GM19324 (cell line): Measurements from ENCODE around the gene TSPAN31.
"Not testable (repeated sequence)": the region's sequence is repeated elsewhere in the genome, so short reads cannot be mapped to it uniquely, and the experiment has no call there.

Experiments used
- ATAC-seq: cut with Tn5 transposase; IDR thresholded peaks from one replicate; pipeline ENCODE4 v1.9.1; 2021; ENCODE audit warnings: mild to moderate bottlenecking, moderate library complexity; ENCODE audit not compliant: unreplicated experiment, low FRiP score

TSPAN31 gene

GRCh38 chr12:57744777-57745484, at the start of gene TSPAN31:
Gene TSPAN31, plus strand, starts transcription at chr12:57745039. Its CDS starts 116 bp downstream, at chr12:57745155.
- ATAC-seq, result peak; percentile 82

DNA sequence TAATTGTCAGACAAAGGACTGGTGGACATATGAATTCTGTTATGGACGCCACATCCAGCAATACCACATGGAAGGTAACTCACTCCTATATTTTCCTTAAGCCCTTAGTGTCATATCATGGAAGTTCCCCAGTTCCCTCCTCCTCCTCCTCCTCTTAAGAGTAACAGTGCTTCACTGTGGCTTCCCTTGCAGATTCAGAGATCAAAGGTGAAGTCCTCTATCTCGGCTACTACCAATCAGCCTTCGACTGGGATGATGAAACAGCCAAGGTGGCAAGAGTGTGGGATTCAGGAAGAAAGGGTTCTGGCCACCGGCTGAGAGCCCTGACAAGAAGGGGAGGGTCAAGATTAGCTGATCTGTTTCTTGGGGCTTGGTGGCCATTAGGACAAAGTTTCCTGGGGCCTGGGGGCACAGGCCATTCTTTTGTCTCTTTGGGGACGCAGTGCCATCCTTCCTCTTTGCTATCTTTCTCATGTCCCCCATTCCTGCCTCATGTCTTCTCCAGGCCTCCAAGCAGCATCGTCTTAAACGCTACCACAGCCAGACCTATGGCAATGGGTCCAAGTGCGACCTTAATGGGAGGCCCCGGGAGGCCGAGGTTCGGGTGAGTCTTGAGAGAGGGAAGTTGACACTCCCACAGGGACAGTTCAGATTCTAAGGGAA, 48.9 kb upstream of the TSPAN31 start:
- no peak for ATAC-seq

DNA sequence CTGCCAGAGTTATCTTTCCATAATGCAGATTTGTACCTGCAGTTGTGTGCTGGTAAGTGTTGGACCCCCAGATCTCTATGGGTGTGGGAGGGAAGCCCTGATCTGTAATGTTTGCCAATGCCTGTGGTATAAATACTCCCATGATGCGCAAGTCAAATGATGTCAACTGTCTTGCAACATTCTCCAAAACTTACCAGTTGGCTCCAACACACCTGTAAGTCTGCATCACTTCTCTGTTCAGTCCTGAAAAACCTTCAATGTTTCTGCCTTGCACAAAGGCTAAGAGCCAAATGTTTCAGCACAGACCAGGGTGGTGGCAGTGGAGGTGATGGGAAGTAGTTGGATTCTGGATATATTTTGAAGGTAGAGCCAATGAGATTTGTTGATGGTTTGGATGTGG, 47.8 kb upstream of the TSPAN31 start:
- no peak for ATAC-seq

GRCh38 chr12:57698414-57698813, 46.4 kb upstream of the TSPAN31 start:
- ATAC-seq, result no peak

GRCh38 chr12:57700317-57700716, 44.5 kb upstream of the TSPAN31 start:
- ATAC-seq, result no peak

DNA sequence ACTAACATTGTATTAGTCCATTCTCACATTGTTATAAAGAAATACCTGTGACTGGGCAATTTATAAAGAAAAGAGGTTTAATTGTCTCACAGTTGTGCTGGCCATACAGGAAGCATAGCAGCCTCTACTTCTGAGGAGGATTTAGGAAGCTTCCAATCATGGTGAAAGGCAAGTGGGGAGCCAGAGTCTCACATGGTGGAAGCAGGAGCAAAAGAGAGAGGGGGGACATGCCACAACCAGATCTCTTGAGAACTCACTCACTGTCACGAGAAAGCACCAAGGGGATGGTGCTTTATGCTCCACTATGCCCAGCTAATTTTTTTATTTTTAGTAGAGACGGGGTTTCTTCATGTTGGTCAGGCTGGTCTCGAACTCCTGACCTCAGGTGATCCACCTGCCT, 37.6 kb upstream of the TSPAN31 start:
- no peak for ATAC-seq

DNA sequence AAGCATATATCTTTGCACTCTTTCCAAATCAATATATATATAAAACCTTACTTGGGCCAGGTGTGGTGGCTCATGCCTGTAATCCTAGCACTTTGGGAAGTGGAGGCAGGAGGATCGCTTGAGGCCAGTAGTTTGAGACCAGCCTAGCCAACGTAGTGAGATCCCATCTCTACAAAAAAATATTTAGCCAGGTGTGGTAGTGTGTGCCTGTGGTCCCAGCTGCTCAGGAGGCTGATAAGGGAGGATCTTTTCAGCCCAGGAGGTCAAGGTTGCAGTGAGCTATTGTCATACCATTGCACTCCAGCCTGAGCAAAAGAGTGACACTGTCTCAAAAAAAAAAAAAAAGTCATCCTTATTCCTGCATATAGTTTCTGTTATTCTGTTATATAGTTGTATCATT, 36.5 kb upstream of the TSPAN31 start:
- ATAC-seq, result no peak

- ATAC-seq, result no peak
Observed at GRCh38 chr12:57712701-57713100, 32.1 kb upstream of the TSPAN31 start.

GRCh38 chr12:57713209-57713608, 31.6 kb upstream of the TSPAN31 start:
- ATAC-seq, result no peak

GRCh38 chr12:57715036-57715748, 29.6 kb upstream of the TSPAN31 start:
- not testable (repeated sequence) for ATAC-seq

DNA sequence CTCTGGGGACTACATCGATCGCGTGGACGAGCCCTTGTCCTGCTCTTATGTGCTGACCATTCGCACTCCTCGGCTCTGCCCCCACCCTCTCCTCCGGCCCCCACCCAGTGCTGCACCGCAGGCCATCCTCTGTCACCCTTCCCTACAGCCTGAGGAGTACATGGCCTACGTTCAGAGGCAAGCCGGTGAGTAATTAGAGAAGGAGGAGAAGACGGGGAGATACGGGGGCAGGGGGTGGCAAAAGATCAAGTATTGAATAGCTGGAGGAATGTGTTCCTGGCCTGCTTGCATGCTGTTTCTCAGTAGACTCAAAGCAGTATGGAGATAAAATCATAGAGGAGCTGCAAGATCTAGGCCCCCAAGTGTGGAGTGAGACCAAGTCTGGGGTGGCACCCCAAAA, 29.1 kb upstream of the TSPAN31 start:
- no peak for ATAC-seq

- ATAC-seq, result no peak
Observed at GRCh38 chr12:57716305-57716704, 28.5 kb upstream of the TSPAN31 start.

- no peak for ATAC-seq
Observed at GRCh38 chr12:57717131-57717530, 27.7 kb upstream of the TSPAN31 start.

- no peak for ATAC-seq
Observed at GRCh38 chr12:57717846-57718640, 26.8 kb upstream of the TSPAN31 start.

- ATAC-seq, result no peak
Observed at GRCh38 chr12:57718641-57719528, 26.0 kb upstream of the TSPAN31 start.

GRCh38 chr12:57719777-57720605, 24.8 kb upstream of the TSPAN31 start:
- no peak for ATAC-seq

DNA sequence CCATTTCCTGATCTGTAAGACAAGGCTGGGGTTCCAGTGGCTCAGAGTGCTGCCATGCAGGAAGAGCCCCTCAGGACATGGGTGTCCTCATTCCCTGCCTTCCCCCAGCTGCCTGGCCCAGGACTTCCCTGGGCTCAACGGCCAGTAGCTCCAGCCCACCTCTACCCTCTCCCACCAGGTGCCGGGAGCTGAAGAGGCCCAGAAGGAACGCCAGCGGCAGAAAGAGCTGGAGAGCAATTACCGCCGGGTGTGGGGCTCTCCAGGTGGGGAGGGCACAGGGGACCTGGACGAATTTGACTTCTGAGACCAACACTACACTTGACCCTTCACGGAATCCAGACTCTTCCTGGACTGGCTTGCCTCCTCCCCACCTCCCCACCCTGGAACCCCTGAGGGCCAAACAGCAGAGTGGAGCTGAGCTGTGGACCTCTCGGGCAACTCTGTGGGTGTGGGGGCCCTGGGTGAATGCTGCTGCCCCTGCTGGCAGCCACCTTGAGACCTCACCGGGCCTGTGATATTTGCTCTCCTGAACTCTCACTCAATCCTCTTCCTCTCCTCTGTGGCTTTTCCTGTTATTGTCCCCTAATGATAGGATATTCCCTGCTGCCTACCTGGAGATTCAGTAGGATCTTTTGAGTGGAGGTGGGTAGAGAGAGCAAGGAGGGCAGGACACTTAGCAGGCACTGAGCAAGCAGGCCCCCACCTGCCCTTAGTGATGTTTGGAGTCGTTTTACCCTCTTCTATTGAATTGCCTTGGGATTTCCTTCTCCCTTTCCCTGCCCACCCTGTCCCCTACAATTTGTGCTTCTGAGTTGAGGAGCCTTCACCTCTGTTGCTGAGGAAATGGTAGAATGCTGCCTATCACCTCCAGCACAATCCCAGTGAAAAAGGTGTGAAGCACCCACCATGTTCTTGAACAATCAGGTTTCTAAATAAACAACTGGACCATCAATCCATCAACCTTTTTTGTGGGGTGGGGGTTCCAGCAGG, 23.9 kb upstream of the TSPAN31 start:
- ATAC-seq, result no peak
